Epithelial cell of proximal tubule (primary cell): ENCODE measurements around the gene GINS2. TPM values are rescaled to one million over a fixed set of nuclear protein-coding genes. Genes with fewer than 3 reads are reported as not detected.

Experiments
- DNase-seq: peaks from one replicate; pipeline ENCODE4 v3.0.0-alpha.2; 2011; ENCODE audit warnings: low read depth
- H3K4me3 ChIP-seq: 2 replicates; pipeline ENCODE4 v1.5.1; 2011; ENCODE audit warnings: low read depth, mild to moderate bottlenecking, low read length
- CTCF ChIP-seq: conservative IDR thresholded peaks from 2 replicates; pipeline ENCODE4 v1.5.1; 2012; ENCODE audit warnings: low read depth, mild to moderate bottlenecking, low read length
- total RNA-seq: library from RNA; depleted of rRNA; stranded (reverse); fragments of >200 nt; gene quantifications from 2 replicates; pipeline ENCODE4 v1.2.3, GENCODE V29; 2015

The GINS2 gene
- total RNA-seq, 1 donor from 2014 or later = 40.2 TPM

DNA sequence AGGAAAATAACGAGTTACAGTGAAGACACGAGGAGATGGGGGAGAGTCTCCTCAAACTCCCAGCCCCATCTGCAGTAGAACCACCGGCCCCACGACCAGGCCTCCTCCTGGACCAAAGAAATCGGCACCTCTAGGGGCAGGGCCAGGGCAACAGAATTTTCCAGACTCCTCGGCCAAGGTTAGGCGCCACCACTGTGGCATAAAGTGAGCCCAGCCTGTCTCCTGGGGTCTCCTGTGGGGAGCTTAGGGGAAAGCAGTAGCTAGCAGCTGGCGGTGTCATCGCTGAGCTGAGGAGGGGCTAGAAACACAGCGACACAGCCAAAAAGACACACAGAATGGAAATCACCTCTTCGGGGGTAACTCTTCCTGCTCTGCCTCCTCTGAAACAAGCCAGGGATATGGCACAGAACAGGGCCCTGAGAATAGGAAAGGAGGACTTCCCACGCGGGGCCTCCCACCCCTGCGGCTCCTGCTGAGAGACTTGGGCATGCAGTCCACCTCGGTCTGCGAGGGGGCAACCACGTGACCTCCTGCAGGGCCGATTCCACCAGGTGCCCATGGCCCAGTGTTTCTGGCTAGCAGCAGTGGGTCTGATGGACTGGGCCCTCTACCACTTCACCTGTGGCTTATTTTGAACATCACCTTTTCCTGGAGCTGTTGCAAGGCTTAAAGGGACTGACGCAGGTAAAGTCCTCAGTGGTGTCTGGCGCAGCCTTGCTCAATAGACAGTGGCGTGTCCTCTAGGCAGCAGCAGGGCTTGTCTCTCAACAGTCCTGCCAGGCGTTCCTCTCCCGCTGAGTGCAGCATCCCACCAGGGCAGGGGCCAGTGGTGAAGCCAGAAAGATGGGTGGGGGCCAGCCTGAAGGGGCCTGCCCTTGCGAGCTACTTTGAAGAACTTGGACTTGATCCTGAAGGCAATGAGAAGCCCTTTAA, 6.7 kb upstream of the GINS2 start:
- TF ChIP-seq CTCF = no peak
- H3K4me3 ChIP-seq = no peak overlapping the region
- no peak for DNase-seq

GRCh38 chr16:85690469-85691064, 1.8 kb upstream of the GINS2 start:
- no peak overlapping the region for H3K4me3 ChIP-seq
- no peak for TF ChIP-seq CTCF

DNA sequence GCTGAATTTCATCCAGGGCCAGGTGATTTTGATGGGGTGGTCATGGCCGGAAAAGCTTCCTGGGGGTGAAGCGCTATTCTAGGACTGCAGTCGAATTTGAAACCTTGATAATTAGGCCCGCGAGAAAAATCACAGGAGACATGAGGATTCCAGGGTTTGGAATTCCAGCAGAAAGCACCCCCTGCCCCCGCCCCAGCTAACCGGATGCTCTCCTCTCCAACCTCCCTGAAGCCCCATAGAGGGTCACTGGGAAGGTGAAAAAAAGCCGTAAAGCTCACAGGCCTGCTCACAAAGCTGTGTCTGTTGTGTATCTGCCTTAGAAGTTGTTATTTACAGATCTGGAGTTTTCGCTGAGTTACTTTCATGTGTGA, 1.2 kb upstream of the GINS2 start:
- no peak overlapping the region for H3K4me3 ChIP-seq
- no peak for TF ChIP-seq CTCF

More at GRCh38 chr16:85690469-85691064, 1.8 kb upstream of the GINS2 start:
- DNase-seq = no peak

DNA sequence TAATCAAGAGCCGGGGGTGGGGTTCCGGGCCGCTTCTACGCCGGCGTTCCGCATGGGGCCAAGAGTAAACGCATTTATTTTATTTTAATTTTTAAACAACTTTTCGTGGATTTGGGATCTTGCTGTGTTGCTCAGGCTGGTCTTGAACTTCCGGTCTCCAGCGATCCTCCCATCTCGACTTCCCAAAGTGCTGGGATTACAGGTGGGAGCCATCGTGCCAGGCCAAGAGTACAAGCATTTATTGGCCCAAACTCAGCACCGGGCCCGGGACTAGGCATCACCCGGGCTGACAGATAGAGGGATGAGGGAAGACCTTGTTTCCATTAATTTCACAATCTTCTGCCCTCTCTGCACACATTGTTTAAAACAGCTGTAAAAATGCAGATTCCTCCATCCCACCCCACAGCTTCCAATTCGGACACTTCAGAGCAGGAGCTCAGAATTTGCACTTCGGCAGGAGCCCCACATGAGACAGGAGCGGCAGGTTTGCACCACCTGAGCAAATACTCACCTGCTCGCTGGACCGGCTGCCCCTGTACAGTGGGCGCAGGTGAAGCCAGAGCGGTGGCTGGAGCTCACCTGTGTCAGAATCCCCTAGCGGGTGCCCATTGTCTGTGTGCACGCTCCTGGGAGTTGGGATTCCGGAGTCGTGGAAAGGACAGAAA, 663 bp upstream of the GINS2 start:
- no peak for TF ChIP-seq CTCF
- peak overlapping the region; percentile 44 for H3K4me3 ChIP-seq
- no peak for DNase-seq

More for the DNA sequence above, 1.2 kb upstream of the GINS2 start:
- DNase-seq = no peak

DNA sequence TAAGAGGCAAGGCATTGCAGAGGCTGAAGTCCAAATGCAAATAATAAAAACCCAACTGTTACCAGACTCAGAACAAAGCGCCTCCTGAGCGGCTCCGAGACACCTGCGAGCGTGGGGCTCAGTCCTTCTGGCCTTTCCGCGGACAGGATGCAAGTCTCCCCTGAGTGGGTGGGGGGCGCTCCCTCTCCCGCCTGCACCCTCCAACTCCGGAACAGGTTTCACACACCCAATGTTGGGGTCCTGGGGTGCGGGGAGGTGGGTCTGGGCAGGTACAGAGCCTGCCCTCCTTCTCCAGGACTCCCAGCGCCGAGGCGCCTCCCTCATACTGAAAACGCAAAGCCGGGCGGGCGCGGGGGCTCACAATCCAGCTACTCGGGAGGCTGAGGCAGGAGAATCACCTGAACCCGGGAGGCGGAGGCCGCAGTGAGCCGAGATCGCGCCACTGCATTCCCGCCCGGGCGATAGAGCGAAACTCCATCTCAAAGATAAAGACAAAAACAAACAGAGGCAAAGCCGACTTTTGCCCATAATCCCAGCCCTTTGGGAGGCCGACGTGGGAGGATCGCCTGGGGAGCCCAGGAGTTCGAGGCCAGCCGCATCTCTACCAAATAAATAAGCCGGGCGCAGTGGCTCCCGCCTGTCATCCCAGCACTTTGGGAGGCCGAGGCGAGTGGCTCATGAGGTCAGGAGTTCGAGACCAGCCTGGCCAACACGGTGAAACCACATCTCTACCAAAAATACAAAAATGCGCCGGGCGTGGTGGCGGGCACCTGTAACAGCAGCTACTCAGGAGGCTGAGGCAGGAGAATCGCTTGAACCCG, 893 bp downstream of the GINS2 start:
- no peak for TF ChIP-seq CTCF
- no peak for DNase-seq
- peak overlapping the region; percentile 78 for H3K4me3 ChIP-seq

- no peak for TF ChIP-seq CTCF
- no peak for DNase-seq
- no peak overlapping the region for H3K4me3 ChIP-seq
Observed at GRCh38 chr16:85686912-85687591, 1.7 kb downstream of the GINS2 start.
